ENCODE results near the gene CCL26. TPM values are rescaled to one million over a fixed set of nuclear protein-coding genes. Genes with fewer than 3 reads are reported as not detected.
"Not testable (repeated sequence)": the region's sequence is repeated elsewhere in the genome, so short reads cannot be mapped to it uniquely, and the experiment has no call there.

Gene CCL26
- total RNA-seq, 3 donors from 2014 or later: not detected

- not testable (repeated sequence) for ATAC-seq; H3K4me3 Mint-ChIP-seq; H3K9me3 Mint-ChIP-seq; DNase-seq; H3K36me3 Mint-ChIP-seq (ENCODE audit: insufficient read depth)
- peaks cover 29% of the 10 kb centered on the region for H3K4me1 Mint-ChIP-seq (ENCODE audit: low read depth)
- peaks cover 11% of the 10 kb centered on the region for H3K27me3 Mint-ChIP-seq (ENCODE audit: low read depth)
Measured at GRCh38 chr7:75779035-75779434, 7.0 kb upstream of the CCL26 start.

GRCh38 chr7:75776295-75776971 is 4.4 kb upstream of the CCL26 start:
- no peaks in the 10 kb centered on the region for H3K9me3 Mint-ChIP-seq
- H3K4me1 Mint-ChIP-seq (ENCODE audit: low read depth): peaks cover 29% of the 10 kb centered on the region
- ATAC-seq (peak; percentile 98 to 99), DNase-seq (peak; percentile 42)
- H3K4me3 Mint-ChIP-seq: no peak overlapping the region
- H3K36me3 Mint-ChIP-seq (ENCODE audit: insufficient read depth): no peaks in the 10 kb centered on the region
- peaks cover 6% of the 10 kb centered on the region for H3K27me3 Mint-ChIP-seq (ENCODE audit: low read depth)

GRCh38 chr7:75773958-75774357 is 1.9 kb upstream of the CCL26 start:
- ATAC-seq; H3K9me3 Mint-ChIP-seq; DNase-seq; H3K36me3 Mint-ChIP-seq (ENCODE audit: insufficient read depth); H3K27me3 Mint-ChIP-seq (ENCODE audit: low read depth); H3K4me3 Mint-ChIP-seq: not testable (repeated sequence)
- H3K4me1 Mint-ChIP-seq (ENCODE audit: low read depth): peaks cover 23% of the 10 kb centered on the region

GRCh38 chr7:75771224-75771623 is 787 bp downstream of the CCL26 start:
- peaks cover 7% of the 10 kb centered on the region for H3K4me1 Mint-ChIP-seq (ENCODE audit: low read depth)
- no peaks in the 10 kb centered on the region for H3K36me3 Mint-ChIP-seq (ENCODE audit: insufficient read depth)
- no peaks in the 10 kb centered on the region for H3K9me3 Mint-ChIP-seq
- no peak for ATAC-seq
- no peaks in the 10 kb centered on the region for H3K27me3 Mint-ChIP-seq (ENCODE audit: low read depth)
- no peak for DNase-seq
- no peak overlapping the region for H3K4me3 Mint-ChIP-seq

- Mint-ChIP-seq H3K4me1 (ENCODE audit: low read depth) (peaks cover 3% of the 10 kb centered on the region), H3K27me3 (ENCODE audit: low read depth) (no peaks in the 10 kb centered on the region), H3K4me3 (no peak overlapping the region), H3K36me3 (ENCODE audit: insufficient read depth) (no peaks in the 10 kb centered on the region), H3K9me3 (no peaks in the 10 kb centered on the region)
- ATAC-seq (peak; percentile 76), DNase-seq (no peak)
Measured at GRCh38 chr7:75762350-75762917, 9.6 kb downstream of the CCL26 start.

- not testable (repeated sequence) for H3K9me3 Mint-ChIP-seq; H3K36me3 Mint-ChIP-seq (ENCODE audit: insufficient read depth); H3K4me3 Mint-ChIP-seq; H3K27me3 Mint-ChIP-seq (ENCODE audit: low read depth); H3K4me1 Mint-ChIP-seq (ENCODE audit: low read depth); DNase-seq; ATAC-seq
Measured at GRCh38 chr7:75761801-75762200, 10.2 kb downstream of the CCL26 start.

GRCh38 chr7:75758491-75758890 is 13.5 kb downstream of the CCL26 start:
- peaks cover 3% of the 10 kb centered on the region for H3K4me1 Mint-ChIP-seq (ENCODE audit: low read depth)
- H3K4me3 Mint-ChIP-seq: no peak overlapping the region
- no peak for ATAC-seq
- DNase-seq: no peak
- no peaks in the 10 kb centered on the region for H3K9me3 Mint-ChIP-seq
- no peaks in the 10 kb centered on the region for H3K27me3 Mint-ChIP-seq (ENCODE audit: low read depth)
- no peaks in the 10 kb centered on the region for H3K36me3 Mint-ChIP-seq (ENCODE audit: insufficient read depth)

GRCh38 chr7:75757860-75758259 is 14.2 kb downstream of the CCL26 start:
- ATAC-seq (no peak), DNase-seq (no peak)
- Mint-ChIP-seq H3K9me3 (no peaks in the 10 kb centered on the region), H3K4me1 (ENCODE audit: low read depth) (peaks cover 3% of the 10 kb centered on the region), H3K27me3 (ENCODE audit: low read depth) (no peaks in the 10 kb centered on the region), H3K36me3 (ENCODE audit: insufficient read depth) (no peaks in the 10 kb centered on the region), H3K4me3 (no peak overlapping the region)

- Mint-ChIP-seq H3K4me3 (no peak overlapping the region), H3K4me1 (ENCODE audit: low read depth) (no peaks in the 10 kb centered on the region), H3K36me3 (ENCODE audit: insufficient read depth) (no peaks in the 10 kb centered on the region), H3K27me3 (ENCODE audit: low read depth) (no peaks in the 10 kb centered on the region), H3K9me3 (no peaks in the 10 kb centered on the region)
- no peak for ATAC-seq
- DNase-seq: no peak
Measured at GRCh38 chr7:75756991-75757676, 14.9 kb downstream of the CCL26 start.

- DNase-seq (no peak), ATAC-seq (no peak)
Measured at GRCh38 chr7:75756206-75756990, 15.6 kb downstream of the CCL26 start.

GRCh38 chr7:75743455-75743859 is 28.6 kb downstream of the CCL26 start:
- H3K36me3 Mint-ChIP-seq (ENCODE audit: insufficient read depth): no peaks in the 10 kb centered on the region
- DNase-seq (no peak), ATAC-seq (no peak)
- H3K27me3 Mint-ChIP-seq (ENCODE audit: low read depth): no peaks in the 10 kb centered on the region
- H3K4me3 Mint-ChIP-seq: no peak overlapping the region
- peaks cover 13% of the 10 kb centered on the region for H3K4me1 Mint-ChIP-seq (ENCODE audit: low read depth)
- no peaks in the 10 kb centered on the region for H3K9me3 Mint-ChIP-seq

More at GRCh38 chr7:75756206-75756990, 15.6 kb downstream of the CCL26 start:
- Mint-ChIP-seq H3K9me3 (no peaks in the 10 kb centered on the region), H3K27me3 (ENCODE audit: low read depth) (no peaks in the 10 kb centered on the region), H3K4me1 (ENCODE audit: low read depth) (no peaks in the 10 kb centered on the region), H3K4me3 (no peak overlapping the region), H3K36me3 (ENCODE audit: insufficient read depth) (no peaks in the 10 kb centered on the region)

- H3K9me3 Mint-ChIP-seq: no peaks in the 10 kb centered on the region
- H3K27me3 Mint-ChIP-seq (ENCODE audit: low read depth): peaks cover 3% of the 10 kb centered on the region
- H3K4me3 Mint-ChIP-seq: peak overlapping the region; percentile 25
- ATAC-seq: no peak
- peaks cover 24% of the 10 kb centered on the region for H3K4me1 Mint-ChIP-seq (ENCODE audit: low read depth)
- DNase-seq: no peak
- no peaks in the 10 kb centered on the region for H3K36me3 Mint-ChIP-seq (ENCODE audit: insufficient read depth)
Measured at GRCh38 chr7:75740846-75741497, 31.0 kb downstream of the CCL26 start.

GRCh38 chr7:75739796-75740672 is 32.0 kb downstream of the CCL26 start:
- Mint-ChIP-seq H3K9me3 (no peaks in the 10 kb centered on the region), H3K27me3 (ENCODE audit: low read depth) (peaks cover 3% of the 10 kb centered on the region), H3K4me3 (peak overlapping the region; percentile 95), H3K4me1 (ENCODE audit: low read depth) (peaks cover 24% of the 10 kb centered on the region), H3K36me3 (ENCODE audit: insufficient read depth) (no peaks in the 10 kb centered on the region)
- no peak for ATAC-seq
- no peak for DNase-seq

Data from activated T-cell treated with anti-CD3 and anti-CD28 coated beads, Interleukin-2, amount 50 U/mL, for 4 hours (primary cell).